Measurements from ENCODE around the gene TBC1D30.

Gene TBC1D30

GRCh38 chr12:64864319-64864718 is 39.9 kb downstream of the TBC1D30 start:
- DNase-seq (ENCODE audit: low spot score) = no peak

GRCh38 chr12:64875186-64875585 is 50.7 kb downstream of the TBC1D30 start:
- no peak for DNase-seq (ENCODE audit: low spot score)

DNA sequence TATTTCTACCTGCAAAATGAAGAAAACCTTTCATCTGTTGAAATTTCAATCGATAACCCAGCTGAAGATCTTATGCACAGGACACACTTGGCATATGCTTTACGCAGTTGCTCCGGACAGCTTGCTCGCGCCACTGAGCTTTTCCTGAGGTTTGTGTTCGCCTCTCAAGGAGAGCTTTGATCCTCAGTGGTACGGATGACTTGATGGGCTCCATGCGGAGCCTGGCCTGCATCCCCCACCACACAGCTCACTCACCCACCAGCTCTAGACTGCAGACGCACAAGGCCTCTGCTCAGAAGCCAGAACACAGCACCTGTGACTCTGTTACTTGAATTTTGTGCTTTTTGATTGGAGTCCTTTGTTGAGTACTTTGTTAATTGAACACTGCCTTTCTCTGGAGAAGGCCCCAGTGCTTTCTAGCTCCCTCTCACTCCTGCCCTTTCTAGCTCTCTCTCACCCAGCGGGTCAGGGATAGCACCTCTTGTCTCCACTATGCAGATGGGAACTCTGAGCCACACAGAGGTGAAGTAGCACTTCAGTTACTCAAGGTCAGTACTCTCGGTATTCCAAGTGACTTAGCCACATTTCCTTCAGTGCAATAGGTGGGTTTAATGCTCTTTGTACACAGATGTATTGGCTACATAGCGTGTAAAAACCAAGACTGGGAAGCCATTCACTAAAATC is 52.1 kb downstream of the TBC1D30 start:
- no peak for DNase-seq (ENCODE audit: low spot score)

GRCh38 chr12:64877363-64878004 is 53.0 kb downstream of the TBC1D30 start:
- DNase-seq (ENCODE audit: low spot score) = no peak

DNA sequence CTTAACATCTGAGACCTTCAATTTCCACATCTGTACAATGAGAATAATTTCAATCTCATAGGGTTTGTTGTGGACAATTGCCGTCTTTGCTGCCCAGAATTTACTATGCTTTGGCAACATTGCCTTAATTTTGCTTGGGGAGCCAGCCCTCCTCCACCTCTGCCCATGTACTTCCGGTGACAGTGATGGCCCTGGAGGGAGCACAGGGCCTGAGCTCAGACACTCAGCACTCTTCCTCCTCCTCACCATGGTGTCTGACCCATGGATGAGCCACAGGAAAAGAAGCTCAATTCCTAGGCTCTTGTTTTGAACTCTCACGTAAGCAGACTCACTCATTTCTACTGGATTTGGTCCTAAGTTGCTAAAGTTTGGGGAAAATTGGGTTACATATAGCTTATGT is 58.2 kb downstream of the TBC1D30 start:
- DNase-seq (ENCODE audit: low spot score) = no peak

DNA sequence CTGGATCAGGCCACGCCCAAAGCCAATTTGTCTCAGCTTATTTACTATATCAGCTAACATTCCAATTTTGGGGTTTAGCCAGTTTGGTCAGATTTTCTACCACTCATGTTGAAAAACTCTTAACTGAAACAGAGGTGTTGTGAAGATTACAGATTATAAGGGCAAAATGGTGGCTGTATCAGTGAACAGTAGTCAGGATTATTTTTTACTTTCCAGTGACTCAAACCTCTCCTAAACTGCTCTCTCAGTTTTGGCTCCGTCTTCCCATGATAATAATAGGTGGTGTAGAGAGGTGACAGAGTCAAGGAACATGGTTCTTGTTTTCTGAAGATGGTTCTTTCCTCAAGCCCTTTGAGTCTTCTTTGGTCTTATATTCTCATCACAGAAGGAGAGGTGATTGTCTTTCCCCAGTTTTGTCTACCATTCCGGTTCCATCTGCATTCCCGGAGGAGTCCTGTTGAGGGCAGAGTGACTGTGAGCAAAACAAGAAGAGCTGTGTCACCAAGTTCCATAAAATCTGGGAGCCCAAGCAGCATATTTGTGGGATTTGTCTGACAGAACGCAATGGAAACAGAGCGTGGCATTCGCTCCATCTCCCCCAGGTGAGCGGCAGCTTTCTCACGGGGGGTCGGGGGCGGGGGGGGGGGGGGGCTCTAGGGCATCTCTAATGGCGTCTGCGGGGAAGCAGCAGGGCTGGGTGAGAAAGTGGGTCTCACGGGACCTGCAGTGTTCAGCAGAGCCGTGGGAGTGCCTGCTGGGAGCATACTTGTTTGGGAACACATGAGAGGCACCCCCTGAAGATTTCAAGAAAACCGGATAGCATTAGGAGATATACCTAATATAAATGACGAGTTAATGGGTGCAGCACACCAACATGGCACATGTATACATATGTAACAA is 59.1 kb downstream of the TBC1D30 start:
- no peak for DNase-seq (ENCODE audit: low spot score)

GRCh38 chr12:64884164-64884542 is 59.7 kb downstream of the TBC1D30 start:
- DNase-seq (ENCODE audit: low spot score) = no peak

GRCh38 chr12:64884728-64885127 is 60.3 kb downstream of the TBC1D30 start:
- DNase-seq (ENCODE audit: low spot score) = no peak

DNA sequence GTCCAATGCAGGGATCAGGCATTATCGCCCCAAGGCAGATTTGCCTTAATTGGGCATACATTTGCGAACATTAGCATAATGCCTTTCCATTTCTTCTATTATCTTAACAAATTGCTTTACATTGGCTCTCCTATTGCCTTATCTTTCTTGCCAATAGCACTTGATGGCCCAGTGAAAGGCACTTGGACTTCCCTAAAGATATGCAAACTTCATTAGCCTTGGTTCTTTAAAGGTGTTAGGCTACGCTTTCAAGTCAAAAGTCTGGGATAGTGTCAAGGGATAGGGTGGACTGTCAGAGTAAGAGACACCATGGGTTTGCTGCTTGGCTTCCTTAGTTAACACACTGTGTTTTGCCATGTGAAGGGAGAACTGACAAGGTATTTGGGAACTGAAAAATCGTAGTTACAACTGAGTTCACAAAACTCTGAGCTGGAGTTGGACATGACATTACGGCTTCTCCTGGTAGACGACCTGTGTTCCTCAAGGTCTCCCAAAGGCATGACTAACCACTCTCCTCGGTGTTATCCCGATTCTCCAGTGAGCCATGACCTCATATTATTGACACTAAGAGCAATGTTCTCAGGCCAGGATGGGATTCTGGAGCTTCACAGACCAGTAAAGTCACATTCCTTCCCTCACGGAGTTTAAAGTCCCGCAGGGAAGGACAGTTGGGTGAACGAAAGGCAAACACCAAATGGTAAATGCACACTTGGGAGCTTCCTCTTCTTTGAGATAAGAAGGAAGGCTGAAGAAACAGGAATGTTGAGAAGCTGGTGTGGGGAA is 65.2 kb downstream of the TBC1D30 start:
- DNase-seq (ENCODE audit: low spot score) = no peak

- DNase-seq (ENCODE audit: low spot score) = peak; percentile 72
Measured at GRCh38 chr12:64890873-64891468, 66.5 kb downstream of the TBC1D30 start.

DNA sequence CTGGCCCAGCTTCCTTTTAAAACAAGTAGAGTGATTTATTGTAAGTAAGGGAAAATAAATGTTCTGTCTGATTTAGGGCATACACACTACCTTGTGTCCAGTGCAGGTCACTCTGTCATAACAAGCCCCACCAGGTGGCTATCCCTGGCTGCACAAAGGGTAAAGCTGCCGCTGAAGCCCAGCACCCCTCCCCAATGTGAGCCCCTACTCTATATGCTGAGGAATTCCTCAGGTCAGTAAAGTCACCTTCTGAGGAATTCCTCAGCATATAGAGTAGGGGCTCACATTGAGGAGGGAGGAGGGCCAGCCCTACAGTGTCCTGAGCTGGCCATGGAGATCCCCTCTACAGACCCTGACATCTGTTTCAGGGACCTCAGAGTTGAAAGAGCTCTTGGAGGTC is 67.2 kb downstream of the TBC1D30 start:
- no peak for DNase-seq (ENCODE audit: low spot score)

DNA sequence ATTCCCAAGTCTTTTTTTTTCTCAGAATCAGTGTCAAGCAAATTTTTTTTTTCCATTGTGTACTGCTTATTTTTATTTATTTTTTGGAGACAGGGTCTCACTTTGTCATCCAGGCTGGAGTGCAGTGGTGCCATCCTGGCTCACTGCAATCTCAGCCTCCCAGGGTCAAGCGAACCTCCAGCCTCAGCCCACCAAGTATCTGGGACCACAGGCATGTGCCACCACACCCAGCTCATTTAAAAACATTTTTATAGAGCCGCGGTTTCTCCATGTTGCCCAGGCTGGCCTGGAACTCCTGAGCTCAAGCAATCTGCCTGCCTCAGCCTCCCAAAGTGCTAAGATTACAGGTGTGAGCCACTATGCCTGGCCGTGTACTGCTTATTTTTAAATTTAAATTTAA is 68.1 kb downstream of the TBC1D30 start:
- DNase-seq (ENCODE audit: low spot score) = no peak

GRCh38 chr12:64893961-64894360 is 69.5 kb downstream of the TBC1D30 start:
- no peak for DNase-seq (ENCODE audit: low spot score)

GRCh38 chr12:64894827-64895475 is 70.5 kb downstream of the TBC1D30 start:
- DNase-seq (ENCODE audit: low spot score) = no peak

- no peak for DNase-seq (ENCODE audit: low spot score)
Measured at GRCh38 chr12:64895526-64895925, 71.1 kb downstream of the TBC1D30 start.

GRCh38 chr12:64900540-64900939 is 76.1 kb downstream of the TBC1D30 start:
- no peak for DNase-seq (ENCODE audit: low spot score)

GRCh38 chr12:64903479-64904152 is 79.2 kb downstream of the TBC1D30 start:
- no peak for DNase-seq (ENCODE audit: low spot score)

GRCh38 chr12:64907097-64907496 is 82.7 kb downstream of the TBC1D30 start:
- no peak for DNase-seq (ENCODE audit: low spot score)

DNA sequence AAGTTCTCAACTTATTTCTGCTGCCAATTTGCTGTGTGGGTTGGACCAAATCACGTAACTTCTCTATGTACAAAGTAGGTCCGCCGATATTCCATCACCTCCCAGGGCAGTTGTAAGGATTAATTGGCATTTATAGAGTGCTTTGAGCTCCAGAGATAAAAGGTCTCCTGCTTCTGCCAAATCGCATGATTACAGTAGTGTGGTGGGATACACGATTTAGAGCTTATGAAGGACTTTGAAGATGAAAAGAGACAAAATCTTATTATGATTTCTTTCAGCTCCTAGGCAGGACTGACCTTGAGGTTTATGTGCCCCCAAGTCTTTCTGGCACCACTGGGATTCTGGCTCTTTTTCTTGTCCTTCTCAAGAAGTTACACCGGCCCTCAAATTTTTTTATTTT is 84.7 kb downstream of the TBC1D30 start:
- DNase-seq (ENCODE audit: low spot score) = no peak

DNA sequence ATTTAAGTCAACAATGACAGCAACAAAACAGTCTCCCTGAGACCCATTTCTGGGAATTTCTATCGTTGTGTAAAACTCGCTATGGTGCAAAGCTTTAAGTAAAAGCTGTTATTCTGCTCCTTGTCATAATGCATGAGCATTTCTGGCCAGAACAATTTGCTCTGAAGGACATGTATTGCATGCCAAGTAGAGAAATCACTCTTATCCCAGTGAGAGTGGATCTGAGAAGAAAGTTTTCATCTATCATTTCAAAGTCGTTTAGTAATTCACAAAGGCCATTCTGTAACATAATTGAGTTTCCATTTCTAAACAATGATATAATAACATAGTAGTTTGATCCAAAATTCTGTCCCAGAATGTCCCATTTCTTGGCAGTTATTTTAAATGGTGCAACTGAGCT is 86.6 kb downstream of the TBC1D30 start:
- DNase-seq (ENCODE audit: low spot score) = no peak

GRCh38 chr12:64911912-64912311 is 87.5 kb downstream of the TBC1D30 start:
- DNase-seq (ENCODE audit: low spot score) = no peak
